Measurements from ENCODE around the gene FAM241A.
"Not testable (repeated sequence)": the region's sequence is repeated elsewhere in the genome, so short reads cannot be mapped to it uniquely, and the experiment has no call there.

GRCh38 chr4:112112095-112112494 is 33.2 kb upstream of the FAM241A start:
- TF ChIP-seq ZFP30 (CRISPR knock-in tag; IDR thresholded peaks at IDR 0.05); PATZ1 (CRISPR knock-in tag; IDR thresholded peaks at IDR 0.05; ENCODE audit: borderline replicate concordance); ZFP3 (CRISPR knock-in tag; IDR thresholded peaks at IDR 0.05); TSHZ2 (CRISPR knock-in tag; IDR thresholded peaks at IDR 0.05): not testable (repeated sequence)

Data from SK-N-SH treated with all-trans-retinoic acid at 6 μM for 48 hours (cell line).